HCT116 (cell line): ENCODE results near the gene DNAJC9. TPM values are rescaled to one million over a fixed set of nuclear protein-coding genes. Genes with fewer than 3 reads are reported as not detected.

Source experiments
- ATAC-seq: fragments of 200-7000 bp; cut with Tn5 transposase; 2 replicates; pipeline ENCODE4 v1.9.1; 2020; ENCODE audit warnings: mild to moderate bottlenecking, moderate library complexity
- BruUV-seq: library from RNA; stranded (reverse); fragments of 400-500 nt; replicated peaks from 2 replicates; lab custom pipeline; 2021; lab: Mats Ljungman, UMichigan
- CTCF ChIA-PET: fragments of 300-600 bp; sonication (Branson Sonifier 250); formaldehyde crosslinking; loops from one replicate; lab custom pipeline; 2021; ENCODE audit warnings: antibody characterized with exemption; lab: Charles Lee
- POLR2A ChIA-PET: fragments of 300-600, 350-600 bp; sonication (Branson Sonifier 250); formaldehyde crosslinking; loops from one replicate; lab custom pipeline; 2021; ENCODE audit warnings: antibody characterized with exemption; lab: Charles Lee
- RAD21 ChIA-PET, 2 experiments: fragments of 300-600 bp; sonication (Branson Sonifier 250); formaldehyde crosslinking; loops; one replicate each; lab custom pipeline; 2023; ENCODE audit warnings: low total read pairs in 2 of 2; ENCODE audit not compliant: uncharacterized antibody in 2 of 2, unreplicated experiment in 2 of 2, low non-redundant PET in 1 of 2; lab: Charles Lee
- DNase-seq: peaks from one replicate; pipeline ENCODE4 v3.0.0-alpha.2; 2010; ENCODE audit warnings: low read depth, low spot score
- H2AFZ ChIP-seq: fragments of 200-600 bp; shearing (Covaris generic), sonication (generic); 2 replicates; pipeline ENCODE4 v1.6.1; 2017; ENCODE audit warnings: low read depth, mixed run types, mixed read lengths, antibody characterized with exemption, low read length; ENCODE audit not compliant: poor library complexity, severe bottlenecking
- H3K27ac ChIP-seq: 2 replicates; pipeline ENCODE4 v1.5.1; 2012; ENCODE audit warnings: low read depth, low read length
- H3K27me3 ChIP-seq: fragments of 200-600 bp; sonication (generic); 2 replicates; pipeline ENCODE4 v1.6.1; 2016; ENCODE audit warnings: mixed run types, low read length, mixed read lengths; ENCODE audit not compliant: insufficient read depth
- H3K36me3 ChIP-seq, 2 experiments: fragments of 200-500 bp in 1 of 2; fragments of 200-600 bp in 1 of 2; sonication (Bioruptor generic) in 1 of 2; sonication (generic) in 1 of 2; 2 replicates each; pipeline versions ENCODE4 v1.5.1 to v1.6.1; 2014 to 2016; ENCODE audit warnings: low read length in 2 of 2, inconsistent platforms in 1 of 2, mixed read lengths in 1 of 2, mixed run types in 1 of 2; ENCODE audit not compliant: insufficient read depth in 2 of 2, control insufficient read depth in 1 of 2
- H3K4me1 ChIP-seq, 2 experiments: fragments of 200-600 bp in 1 of 2; sonication (generic) in 1 of 2; 2 replicates each; pipeline versions ENCODE4 v1.5.1 to v1.6.1; 2012 to 2017; ENCODE audit warnings: low read length in 2 of 2, inconsistent platforms in 1 of 2, mild to moderate bottlenecking in 1 of 2, mixed read lengths in 1 of 2, mixed run types in 1 of 2, moderate library complexity in 1 of 2; ENCODE audit not compliant: insufficient read depth in 2 of 2, control insufficient read depth in 1 of 2
- H3K4me2 ChIP-seq: fragments of 200-600 bp; sonication (generic); 2 replicates; pipeline ENCODE4 v1.6.1; 2017; ENCODE audit warnings: mixed run types, low read length, mixed read lengths
- H3K4me3 ChIP-seq, 2 experiments: fragments of 200-600 bp in 1 of 2; sonication (generic) in 1 of 2; replicated peaks in 1 of 2; 2 replicates each; pipeline ENCODE4 v1.5.1; 2011 to 2016; ENCODE audit warnings: low read length in 2 of 2, control low read depth in 1 of 2, low read depth in 1 of 2, mild to moderate bottlenecking in 1 of 2, mixed read lengths in 1 of 2, mixed run types in 1 of 2
- H3K79me2 ChIP-seq: fragments of 200-600 bp; sonication (generic); 2 replicates; pipeline ENCODE4 v1.6.1; 2017; ENCODE audit warnings: mild to moderate bottlenecking, mixed run types, low read length, moderate library complexity, mixed read lengths; ENCODE audit not compliant: insufficient read depth
- H3K9ac ChIP-seq: fragments of 200-600 bp; sonication (generic); 2 replicates; pipeline ENCODE4 v1.6.1; 2016; ENCODE audit warnings: low read length, mixed read lengths
- H3K9me2 ChIP-seq: fragments of 200-600 bp; sonication (generic), shearing (Covaris generic); 2 replicates; pipeline ENCODE4 v1.6.1; 2017; ENCODE audit warnings: mixed run types, mild to moderate bottlenecking, moderate library complexity; ENCODE audit not compliant: insufficient read depth
- H3K9me3 ChIP-seq, 2 experiments: fragments of 200-500 bp in 1 of 2; fragments of 200-600 bp in 1 of 2; sonication (Bioruptor generic) in 1 of 2; sonication (generic) in 1 of 2; 2 replicates each; pipeline ENCODE4 v1.6.1; 2014 to 2017; ENCODE audit warnings: low read length in 2 of 2, mixed read lengths in 2 of 2, inconsistent platforms in 1 of 2, low read depth in 1 of 2, mild to moderate bottlenecking in 1 of 2, mixed run types in 1 of 2, moderate library complexity in 1 of 2; ENCODE audit not compliant: control insufficient read depth in 1 of 2, insufficient read depth in 1 of 2
- H4K20me1 ChIP-seq: fragments of 200-600 bp; sonication (generic), shearing (Covaris generic); 2 replicates; pipeline ENCODE4 v1.6.1; 2017; ENCODE audit warnings: mixed run types, mild to moderate bottlenecking, moderate library complexity; ENCODE audit not compliant: insufficient read depth
- ATF3 ChIP-seq: IDR thresholded peaks from 2 replicates; pipeline ENCODE4 v1.6.1; 2012
- CBX3 ChIP-seq: IDR thresholded peaks from 2 replicates; pipeline ENCODE4 v1.6.1; 2012; ENCODE audit warnings: low read depth
- CTCF ChIP-seq, 3 experiments: fragments of 200-600 bp in 1 of 3; sonication (generic) in 1 of 3; IDR thresholded peaks in 2 of 3; conservative IDR thresholded peaks in 1 of 3; 2 replicates each; pipeline ENCODE4 v1.5.1; 2012 to 2017; ENCODE audit warnings: low read depth in 2 of 3, low read length in 2 of 3, antibody characterized with exemption in 1 of 3, borderline replicate concordance in 1 of 3, control low read depth in 1 of 3, mild to moderate bottlenecking in 1 of 3, mixed read lengths in 1 of 3, mixed run types in 1 of 3, moderate library complexity in 1 of 3; ENCODE audit not compliant: insufficient read depth in 1 of 3
- EGR1 ChIP-seq: IDR thresholded peaks from 2 replicates; pipeline ENCODE4 v1.6.1; 2012; ENCODE audit warnings: low read depth
- MAX ChIP-seq: IDR thresholded peaks from 2 replicates; pipeline ENCODE4 v1.6.1; 2012
- POLR2AphosphoS5 ChIP-seq: IDR thresholded peaks from 2 replicates; pipeline ENCODE4 v1.6.1; 2011; ENCODE audit warnings: mild to moderate bottlenecking, low read depth, low read length, moderate library complexity
- SRF ChIP-seq: IDR thresholded peaks from 2 replicates; pipeline ENCODE4 v1.6.1; 2012; ENCODE audit warnings: low read depth
- YY1 ChIP-seq: IDR thresholded peaks from 2 replicates; pipeline ENCODE4 v1.6.1; 2011; ENCODE audit warnings: low read length, low read depth, moderate library complexity, mild to moderate bottlenecking; ENCODE audit not compliant: insufficient replicate concordance; ENCODE audit errors: extremely low read depth
- ZFX ChIP-seq: fragments of 450-650 bp; IDR thresholded peaks from 2 replicates; pipeline ENCODE4 v1.6.1; 2017
- ZNF274 ChIP-seq: fragments of 200-500 bp; sonication (Bioruptor generic); IDR thresholded peaks from 2 replicates; pipeline ENCODE4 v1.6.1; 2014; ENCODE audit warnings: mild to moderate bottlenecking, low read depth, low read length, inconsistent platforms
- intact Hi-C: fragments of 100-400 bp; cut with micrococcal nuclease; formaldehyde crosslinking; loops from 2 replicates; pipeline ENCODE4 v1.10.0; 2022
- total RNA-seq: library from RNA; stranded (reverse); gene quantifications from one replicate; pipeline ENCODE4 v1.2.1, GENCODE V29; 2021; ENCODE audit not compliant: unreplicated experiment

The DNAJC9 gene
- total RNA-seq, 1 experiment from 2014 or later = 40.3 TPM

GRCh38 chr10:73217628-73218027 lies 29.4 kb downstream of the DNAJC9 start:
- Histone ChIP-seq H3K4me2 (no peak overlapping the region), H3K36me3 (no peaks in the 10 kb centered on the region), H3K9me3 (no peaks in the 10 kb centered on the region), H3K27ac (no peak overlapping the region), H4K20me1 (no peaks in the 10 kb centered on the region), H3K9me2 (no peaks in the 10 kb centered on the region), H2AFZ (no peak overlapping the region), H3K79me2 (no peaks in the 10 kb centered on the region), H3K4me3 (no peak overlapping the region), H3K27me3 (no peaks in the 10 kb centered on the region), H3K9ac (no peak overlapping the region), H3K4me1 (no peaks in the 10 kb centered on the region)
- no peak for TF ChIP-seq SRF
- TF ChIP-seq MAX = no peak
- RAD21 ChIA-PET = no interaction called here
- DNase-seq (no peak), ATAC-seq (no peak)
- CTCF ChIA-PET = interaction anchor here (1.2 kb wide), 1 partner anchor 121 kb away, joined by 3 read pairs; the partner anchor contains the start of gene P4HA1
- POLR2A ChIA-PET = no interaction called here
- BruUV-seq = no TSS peak
- intact Hi-C loops = no loop called here

- H3K27ac ChIP-seq = no peak overlapping the region
- CTCF ChIA-PET = no interaction called here
- no peak for ATAC-seq
- H3K36me3 ChIP-seq = no peaks in the 10 kb centered on the region
- DNase-seq = no peak
- no peaks in the 10 kb centered on the region for H3K4me1 ChIP-seq
- TF ChIP-seq YY1 (no peak), ZNF274 (no peak), EGR1 (no peak), CBX3 (no peak), CTCF (IDR thresholded peaks at IDR 0.05 in 2 of 3, conservative IDR thresholded peaks at IDR 0.05 in 1 of 3; ENCODE audit: borderline replicate concordance in 1 of 3, insufficient read depth in 1 of 3, low read depth in 2 of 3, low read length in 2 of 3) (no peak), ZFX (no peak), ATF3 (no peak), POLR2AphosphoS5 (no peak)
- TF ChIP-seq, all 23 proteins: peak for 0
- Histone ChIP-seq H3K9me3 (no peaks in the 10 kb centered on the region), H3K79me2 (no peaks in the 10 kb centered on the region), H3K9ac (no peak overlapping the region), H2AFZ (no peak overlapping the region), H3K9me2 (no peaks in the 10 kb centered on the region), H4K20me1 (no peaks in the 10 kb centered on the region), H3K27me3 (no peaks in the 10 kb centered on the region), H3K4me2 (no peak overlapping the region), H3K4me3 (no peak overlapping the region)
- RAD21 ChIA-PET = no interaction called here
- intact Hi-C loops = no loop called here
- POLR2A ChIA-PET = no interaction called here
- no TSS peak for BruUV-seq
These were observed 31.3 kb downstream of the DNAJC9 start for GRCh38 chr10:73215749-73216148.
